ENCODE data around the gene TAF4B. TPM values are rescaled to one million over a fixed set of nuclear protein-coding genes. Genes with fewer than 3 reads are reported as not detected.

Gene TAF4B
- total RNA-seq, 4 donors from 2014 or later: 6.7 to 28.2 (median 11.9) TPM

DNA sequence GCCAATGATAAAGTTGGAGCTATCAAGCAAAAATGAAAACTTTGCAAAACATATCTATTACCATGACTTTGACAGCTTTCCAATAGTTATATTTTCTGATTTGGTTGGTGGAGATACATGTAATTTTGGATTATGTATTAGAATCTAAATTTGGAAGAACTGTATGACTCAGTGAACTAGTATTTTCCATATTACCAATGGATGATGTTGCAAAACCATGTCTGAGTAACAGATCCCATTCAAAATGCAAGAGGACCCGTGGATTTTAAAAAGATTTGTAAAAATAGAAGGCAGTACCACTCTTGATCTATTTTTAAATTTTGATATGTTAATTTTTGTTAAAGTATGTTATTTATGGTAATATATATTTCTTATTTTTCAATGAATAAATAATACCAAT is 83.0 kb downstream of the TAF4B start:
- TF ChIP-seq POLR2A (IDR thresholded peaks at IDR 0.05): no peak
- TF ChIP-seq, protein P1, sequence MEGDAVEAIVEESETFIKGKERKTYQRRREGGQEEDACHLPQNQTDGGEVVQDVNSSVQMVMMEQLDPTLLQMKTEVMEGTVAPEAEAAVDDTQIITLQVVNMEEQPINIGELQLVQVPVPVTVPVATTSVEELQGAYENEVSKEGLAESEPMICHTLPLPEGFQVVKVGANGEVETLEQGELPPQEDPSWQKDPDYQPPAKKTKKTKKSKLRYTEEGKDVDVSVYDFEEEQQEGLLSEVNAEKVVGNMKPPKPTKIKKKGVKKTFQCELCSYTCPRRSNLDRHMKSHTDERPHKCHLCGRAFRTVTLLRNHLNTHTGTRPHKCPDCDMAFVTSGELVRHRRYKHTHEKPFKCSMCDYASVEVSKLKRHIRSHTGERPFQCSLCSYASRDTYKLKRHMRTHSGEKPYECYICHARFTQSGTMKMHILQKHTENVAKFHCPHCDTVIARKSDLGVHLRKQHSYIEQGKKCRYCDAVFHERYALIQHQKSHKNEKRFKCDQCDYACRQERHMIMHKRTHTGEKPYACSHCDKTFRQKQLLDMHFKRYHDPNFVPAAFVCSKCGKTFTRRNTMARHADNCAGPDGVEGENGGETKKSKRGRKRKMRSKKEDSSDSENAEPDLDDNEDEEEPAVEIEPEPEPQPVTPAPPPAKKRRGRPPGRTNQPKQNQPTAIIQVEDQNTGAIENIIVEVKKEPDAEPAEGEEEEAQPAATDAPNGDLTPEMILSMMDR (IDR thresholded peaks at IDR 0.05): no peak
- no peaks in the 10 kb centered on the region for H3K4me1 ChIP-seq

DNA sequence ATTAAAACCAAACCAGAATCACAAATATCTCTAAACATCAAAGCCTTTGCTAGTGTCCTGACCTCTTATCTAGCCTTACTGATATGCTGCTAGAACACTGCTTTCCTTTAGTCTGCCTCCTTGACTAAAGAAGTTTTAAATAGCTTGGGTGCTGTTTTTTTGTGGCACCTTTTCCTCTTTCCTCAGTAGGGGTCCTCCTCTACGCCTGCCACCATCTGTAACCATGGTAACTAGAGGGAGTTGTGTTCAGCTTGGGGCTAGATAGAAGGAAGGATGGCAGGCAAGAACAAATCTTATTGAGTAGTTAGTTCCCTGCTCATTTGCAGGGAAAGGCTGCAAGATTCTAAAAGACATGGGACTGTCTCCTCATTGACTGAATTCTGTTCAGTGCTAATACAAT is 86.0 kb downstream of the TAF4B start:
- TF ChIP-seq, protein P1 (IDR thresholded peaks at IDR 0.05): no peak
- no peak for TF ChIP-seq POLR2A (IDR thresholded peaks at IDR 0.05)
- intact Hi-C loops (cut with DNase I; ENCODE audit: low total_unique reads): no loop called here

More for the DNA sequence above, 83.0 kb downstream of the TAF4B start:
- intact Hi-C loops (cut with DNase I; ENCODE audit: low total_unique reads): no loop called here
- no peaks in the 10 kb centered on the region for H3K36me3 ChIP-seq
- H3K27ac ChIP-seq: no peak overlapping the region
- no peak overlapping the region for H3K4me3 ChIP-seq
- no peaks in the 10 kb centered on the region for H3K9me3 ChIP-seq
- no peak for DNase-seq
- no peaks in the 10 kb centered on the region for H3K27me3 ChIP-seq

DNA sequence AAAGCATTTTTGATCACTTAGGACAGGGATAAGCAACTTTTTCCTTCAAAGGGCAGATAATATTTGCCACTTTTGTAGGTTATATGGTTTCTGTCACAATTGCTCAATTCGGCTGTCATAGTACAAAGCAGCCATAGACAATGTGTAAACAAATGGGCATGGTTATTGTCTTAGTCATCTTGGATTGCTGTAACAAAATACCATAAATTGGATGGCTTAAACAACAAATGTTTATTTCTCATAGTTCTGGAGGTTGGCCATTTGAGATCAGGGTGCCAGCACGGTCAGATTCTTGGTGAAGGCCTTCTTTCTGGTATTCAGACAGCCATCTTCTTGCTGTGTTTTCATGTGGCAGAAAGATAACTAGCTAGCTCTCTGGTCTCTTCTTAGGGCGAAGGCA is 91.2 kb downstream of the TAF4B start:
- TF ChIP-seq, protein P1 (IDR thresholded peaks at IDR 0.05): no peak
- TF ChIP-seq POLR2A (IDR thresholded peaks at IDR 0.05): no peak
- Histone ChIP-seq H3K4me1 (no peaks in the 10 kb centered on the region), H3K36me3 (no peaks in the 10 kb centered on the region), H3K4me3 (no peak overlapping the region), H3K27me3 (no peaks in the 10 kb centered on the region), H3K27ac (no peak overlapping the region), H3K9me3 (no peaks in the 10 kb centered on the region)
- intact Hi-C loops (cut with DNase I; ENCODE audit: low total_unique reads): no loop called here
- no peak for DNase-seq

More for the DNA sequence above, 86.0 kb downstream of the TAF4B start:
- H3K4me1 ChIP-seq: no peaks in the 10 kb centered on the region
- H3K36me3 ChIP-seq: no peaks in the 10 kb centered on the region
- H3K4me3 ChIP-seq: no peak overlapping the region
- no peak overlapping the region for H3K27ac ChIP-seq
- no peak for DNase-seq
- H3K9me3 ChIP-seq: no peaks in the 10 kb centered on the region
- H3K27me3 ChIP-seq: no peaks in the 10 kb centered on the region

DNA sequence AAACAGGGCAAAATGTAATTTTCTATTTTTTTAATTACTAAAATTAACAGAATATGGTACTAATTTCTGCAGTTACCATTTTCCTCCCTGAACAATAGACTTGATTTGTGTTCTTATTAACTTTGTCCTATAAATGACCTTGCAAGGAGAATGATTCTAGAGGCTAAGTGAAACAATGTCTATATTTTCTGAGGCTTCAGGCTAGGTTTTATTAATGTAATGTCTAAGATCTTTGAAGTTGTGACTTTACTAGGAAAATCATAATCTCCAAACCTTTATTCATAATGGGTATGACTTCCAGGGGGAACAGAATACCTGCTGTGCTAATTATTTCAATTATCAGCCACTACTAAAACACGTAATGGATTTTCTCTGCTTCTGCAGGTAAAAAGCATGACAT is 94.4 kb downstream of the TAF4B start:
- no peaks in the 10 kb centered on the region for H3K27me3 ChIP-seq
- H3K27ac ChIP-seq: no peak overlapping the region
- intact Hi-C loops (cut with DNase I; ENCODE audit: low total_unique reads): no loop called here
- no peak overlapping the region for H3K4me3 ChIP-seq
- no peak for DNase-seq
- H3K9me3 ChIP-seq: no peaks in the 10 kb centered on the region
- H3K36me3 ChIP-seq: no peaks in the 10 kb centered on the region
- H3K4me1 ChIP-seq: no peaks in the 10 kb centered on the region
- TF ChIP-seq, protein P1 (IDR thresholded peaks at IDR 0.05): no peak
- no peak for TF ChIP-seq POLR2A (IDR thresholded peaks at IDR 0.05)

DNA sequence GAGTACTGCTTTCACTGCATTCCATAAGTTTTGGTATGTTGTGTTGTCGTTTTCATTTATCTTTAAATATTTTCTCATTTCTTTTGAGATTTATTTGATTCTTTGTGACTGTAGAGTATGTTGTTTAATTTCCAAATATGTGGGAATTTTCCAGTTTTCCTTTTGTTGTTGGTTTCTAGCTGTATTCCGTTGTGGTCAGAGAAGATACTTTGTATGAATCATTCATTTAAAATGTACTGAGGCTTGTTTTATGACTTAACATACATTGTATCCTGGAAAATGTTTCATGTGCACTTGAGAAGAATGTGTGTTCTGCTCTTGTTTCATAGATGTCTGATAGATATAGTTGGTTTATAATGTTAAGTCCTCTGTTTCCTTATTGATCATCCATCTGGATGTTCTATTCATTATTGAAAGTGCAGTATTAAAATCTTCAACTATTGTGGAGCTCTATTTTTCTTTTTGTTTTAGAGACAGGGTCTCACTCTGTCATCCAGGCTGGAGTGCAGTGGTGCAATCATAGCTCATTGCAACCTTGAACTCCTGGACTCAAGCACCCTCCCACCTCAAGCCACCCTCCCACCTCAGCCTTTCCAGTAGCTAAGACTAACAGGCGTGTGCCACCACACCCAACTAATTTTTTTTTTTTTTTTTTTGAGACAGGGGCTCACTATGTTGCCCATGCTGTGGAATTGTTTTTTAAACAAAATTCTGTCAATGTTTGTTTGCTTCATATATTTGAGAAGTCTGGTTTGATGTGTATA is 96.8 kb downstream of the TAF4B start:
- no peaks in the 10 kb centered on the region for H3K4me1 ChIP-seq
- H3K27me3 ChIP-seq: no peaks in the 10 kb centered on the region
- no peak overlapping the region for H3K27ac ChIP-seq
- no peak overlapping the region for H3K4me3 ChIP-seq
- TF ChIP-seq, protein P1 (IDR thresholded peaks at IDR 0.05): no peak
- TF ChIP-seq POLR2A (IDR thresholded peaks at IDR 0.05): no peak
- no peak for DNase-seq
- intact Hi-C loops (cut with DNase I; ENCODE audit: low total_unique reads): no loop called here
- no peaks in the 10 kb centered on the region for H3K9me3 ChIP-seq
- H3K36me3 ChIP-seq: no peaks in the 10 kb centered on the region
